ENCODE data around the gene RNH1.
"Not testable (repeated sequence)": the region's sequence is repeated elsewhere in the genome, so short reads cannot be mapped to it uniquely, and the experiment has no call there.

RNH1 gene

GRCh38 chr11:516918-517685, 10.1 kb upstream of the RNH1 start:
- not testable (repeated sequence) for DNase-seq

DNA sequence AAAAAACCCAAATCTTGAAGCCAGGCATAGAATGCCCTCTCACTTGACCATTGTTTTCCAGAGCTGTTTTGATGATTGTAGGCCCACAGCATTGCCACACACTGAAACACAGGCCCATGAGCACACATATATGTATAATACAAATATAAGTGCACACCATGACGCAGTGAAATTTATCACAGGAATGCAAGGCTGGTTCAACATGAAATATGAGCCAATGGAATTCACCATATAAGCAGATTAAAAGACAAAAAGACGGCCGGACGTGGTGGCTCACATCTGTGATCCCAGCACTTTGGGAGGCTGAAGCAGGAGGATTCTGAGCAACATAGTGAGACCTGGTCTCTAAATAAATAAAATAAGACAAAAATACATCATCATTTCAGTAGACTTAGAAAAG, 9.4 kb upstream of the RNH1 start:
- no peak for DNase-seq

GRCh38 chr11:515131-515530, 8.1 kb upstream of the RNH1 start:
- DNase-seq = no peak

DNA sequence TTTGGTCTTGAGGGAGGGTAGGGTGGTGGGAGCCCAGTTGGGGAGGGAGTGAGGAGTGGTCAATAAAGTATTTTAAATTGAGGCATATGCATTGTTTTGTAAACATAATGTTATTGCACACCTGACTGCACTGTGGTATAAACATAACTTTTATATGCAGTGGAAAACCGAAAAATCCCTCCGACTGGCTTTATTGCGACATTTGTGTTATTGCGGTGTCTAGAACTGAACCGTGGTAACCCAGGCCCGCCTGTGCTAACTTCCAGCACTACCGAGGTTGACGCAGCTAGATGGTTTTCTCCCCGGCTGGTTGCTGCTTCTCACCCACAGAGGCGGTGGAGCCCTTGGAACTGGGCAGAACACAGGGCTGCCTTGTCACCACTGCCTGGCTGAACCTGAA, 7.6 kb upstream of the RNH1 start:
- no peak for DNase-seq

GRCh38 chr11:512761-513595, 5.9 kb upstream of the RNH1 start:
- no peak for DNase-seq

- DNase-seq = no peak
Measured at GRCh38 chr11:508956-509355, 1.9 kb upstream of the RNH1 start.

- DNase-seq = no peak
Measured at GRCh38 chr11:507727-508515, 879 bp upstream of the RNH1 start.

DNA sequence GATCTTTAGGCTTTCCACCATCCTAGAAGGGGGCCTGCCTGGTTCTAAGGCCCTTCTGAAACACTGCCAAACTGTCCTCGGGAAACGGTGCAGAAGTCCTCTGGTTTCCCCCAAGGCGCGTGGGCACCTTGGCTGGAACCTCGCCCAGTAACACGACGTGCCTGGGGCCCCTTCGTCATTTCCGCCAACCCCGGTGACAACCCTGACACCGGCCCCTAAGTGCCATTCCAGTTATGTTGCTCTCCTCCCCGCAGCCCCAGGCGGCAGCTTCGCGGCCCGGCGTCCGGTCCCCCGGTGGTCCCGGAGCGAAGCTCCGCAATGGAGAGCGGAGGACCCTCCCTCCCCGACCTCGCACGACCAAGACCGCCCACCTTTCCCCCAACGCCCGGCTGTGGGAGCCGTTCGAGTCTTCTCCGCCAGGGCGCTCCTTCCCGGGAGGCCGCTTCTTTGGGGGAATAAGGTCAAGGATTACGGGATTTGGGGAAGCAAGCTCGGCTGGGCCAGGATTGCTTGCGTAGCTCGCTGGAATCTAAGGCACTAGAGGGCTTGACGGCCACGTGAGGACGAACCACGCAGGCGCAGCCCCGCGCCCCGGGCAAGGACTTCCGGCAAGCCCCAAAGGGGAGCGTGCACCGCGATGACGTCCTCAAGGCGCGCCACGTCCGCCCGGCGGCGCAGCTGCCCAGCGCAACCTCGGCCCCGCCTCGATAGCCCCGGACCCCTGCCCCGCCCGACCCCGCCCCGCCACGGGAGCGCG, 626 bp downstream of the RNH1 start:
- DNase-seq = peak; percentile 97

- no peak for DNase-seq
Measured at GRCh38 chr11:504994-505344, 2.1 kb downstream of the RNH1 start.

- DNase-seq = no peak
Measured at GRCh38 chr11:504053-504993, 2.7 kb downstream of the RNH1 start.

DNA sequence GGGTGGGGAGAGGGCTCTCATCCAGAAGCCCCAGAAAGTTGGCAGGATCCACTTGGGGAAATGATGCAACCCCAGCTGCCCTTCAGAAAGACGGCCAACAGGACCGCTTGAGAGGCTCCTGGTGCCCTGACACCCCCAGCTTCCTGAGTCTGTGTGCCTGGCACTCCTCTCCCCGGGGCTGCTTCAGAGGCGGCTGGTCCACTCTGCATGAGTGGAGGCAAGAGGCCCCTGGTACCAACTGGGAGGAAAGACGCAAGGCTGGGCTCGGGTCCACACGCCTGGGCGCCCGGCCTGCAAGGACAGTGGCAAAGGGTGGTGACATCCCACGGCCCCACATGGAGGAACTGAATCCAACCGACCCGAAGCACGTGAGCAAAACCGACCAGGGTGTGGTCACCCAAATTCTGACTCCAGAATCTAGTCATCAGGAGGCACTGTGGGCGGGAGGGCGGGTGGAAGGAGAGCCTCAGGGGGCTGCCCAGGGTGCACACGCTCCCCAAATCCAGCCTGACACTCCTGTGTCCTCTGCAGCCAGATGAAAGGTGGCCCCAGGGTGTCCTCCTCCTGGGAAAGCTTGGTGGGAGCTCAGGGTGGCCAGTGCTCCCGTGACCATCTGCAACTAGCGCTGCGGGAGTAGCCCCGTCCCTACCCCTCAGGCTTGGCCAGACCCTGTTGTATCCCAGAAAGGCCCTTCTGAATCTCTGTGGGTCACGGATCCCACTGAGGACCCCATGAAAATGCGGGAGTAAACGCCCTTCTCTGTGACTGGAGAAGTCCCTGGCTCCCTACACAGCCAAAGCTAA, 3.7 kb downstream of the RNH1 start:
- DNase-seq = no peak

DNA sequence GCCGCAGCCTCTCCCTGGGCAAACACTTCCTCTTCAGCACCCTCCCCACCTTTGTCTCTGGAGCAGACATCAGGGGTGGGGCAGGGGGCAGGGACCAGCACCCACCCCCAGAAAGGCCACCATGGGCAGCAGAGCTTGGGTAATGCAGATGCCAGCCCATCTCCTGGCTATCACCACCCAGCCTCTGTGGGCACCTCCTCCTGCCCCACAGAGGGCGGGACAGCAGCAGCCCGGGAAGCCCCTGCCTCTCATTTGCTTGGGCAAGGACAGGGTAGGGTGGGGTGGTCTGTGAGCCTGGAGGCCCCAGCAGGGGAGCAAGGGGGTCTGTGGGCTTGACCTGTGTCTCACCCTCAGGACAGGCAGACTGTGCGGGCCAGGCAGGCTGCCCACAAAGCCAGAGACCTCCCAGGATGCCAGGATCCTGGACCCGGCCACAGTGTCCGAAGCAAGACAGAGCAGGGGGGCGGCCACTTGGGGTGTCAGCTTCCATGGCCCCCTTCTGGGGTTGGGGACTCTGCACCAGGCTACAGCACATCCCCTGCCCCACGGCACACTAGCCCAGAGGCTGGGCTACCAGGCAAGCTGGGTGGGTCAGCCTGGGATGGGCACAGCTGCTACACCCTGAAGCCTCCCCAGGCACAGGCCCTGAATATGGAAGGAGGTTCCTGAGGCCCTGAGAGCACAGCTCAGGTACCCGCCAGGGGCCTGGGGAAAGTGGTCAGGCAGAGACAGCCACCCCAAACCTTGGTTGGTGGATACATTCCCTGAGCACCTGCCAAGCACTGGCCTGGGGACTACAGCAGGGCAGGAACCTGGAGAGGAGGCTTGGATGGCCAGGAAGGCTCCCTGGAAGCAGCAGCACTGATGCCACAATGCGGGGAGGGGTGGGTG, 4.5 kb downstream of the RNH1 start:
- DNase-seq = no peak

- no peak for DNase-seq
Measured at GRCh38 chr11:501683-502287, 5.3 kb downstream of the RNH1 start.

- DNase-seq = no peak
Measured at GRCh38 chr11:501001-501682, 5.9 kb downstream of the RNH1 start.

DNA sequence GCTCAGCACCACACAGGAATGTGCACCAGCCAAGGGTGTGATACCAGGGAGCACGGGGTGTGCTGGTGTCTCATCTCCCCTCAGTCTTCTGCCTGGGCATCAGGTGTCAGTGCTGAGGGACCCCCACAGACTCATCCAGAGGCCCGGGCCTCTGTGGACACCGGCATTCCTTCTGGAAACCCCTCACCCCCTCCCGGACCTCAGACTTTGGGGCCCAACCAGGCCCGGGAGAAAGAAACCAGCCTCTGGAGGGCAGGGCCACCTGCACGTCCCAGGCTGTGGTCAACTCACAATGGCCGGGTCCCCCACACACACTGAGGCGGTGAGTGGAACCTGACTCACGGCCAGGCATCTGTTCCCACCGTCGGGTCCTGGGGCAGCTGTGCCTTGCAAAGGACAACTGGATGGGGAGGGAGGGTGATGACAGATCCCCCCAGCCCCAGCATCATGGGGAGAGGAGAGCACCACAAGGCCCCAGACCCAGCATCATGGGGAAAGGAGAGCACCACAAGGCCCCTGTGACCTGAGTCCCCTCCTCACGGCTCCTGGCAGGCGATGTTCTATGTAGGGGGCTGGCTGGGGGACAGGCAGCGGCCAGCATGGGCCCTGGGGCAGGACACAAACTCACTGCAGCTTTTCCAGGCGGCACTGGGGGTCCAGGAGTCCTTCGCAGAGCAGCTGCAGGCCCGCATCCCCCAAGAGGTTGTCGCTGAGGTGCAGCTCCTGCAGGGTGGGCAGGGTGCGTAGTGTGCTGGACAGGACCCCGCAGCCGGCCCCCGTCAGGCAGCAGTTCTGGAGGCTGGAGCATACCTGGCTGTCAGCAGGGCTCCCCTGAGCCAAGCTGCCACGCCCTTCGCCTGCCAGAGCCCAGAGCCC, 7.6 kb downstream of the RNH1 start:
- no peak for DNase-seq

DNA sequence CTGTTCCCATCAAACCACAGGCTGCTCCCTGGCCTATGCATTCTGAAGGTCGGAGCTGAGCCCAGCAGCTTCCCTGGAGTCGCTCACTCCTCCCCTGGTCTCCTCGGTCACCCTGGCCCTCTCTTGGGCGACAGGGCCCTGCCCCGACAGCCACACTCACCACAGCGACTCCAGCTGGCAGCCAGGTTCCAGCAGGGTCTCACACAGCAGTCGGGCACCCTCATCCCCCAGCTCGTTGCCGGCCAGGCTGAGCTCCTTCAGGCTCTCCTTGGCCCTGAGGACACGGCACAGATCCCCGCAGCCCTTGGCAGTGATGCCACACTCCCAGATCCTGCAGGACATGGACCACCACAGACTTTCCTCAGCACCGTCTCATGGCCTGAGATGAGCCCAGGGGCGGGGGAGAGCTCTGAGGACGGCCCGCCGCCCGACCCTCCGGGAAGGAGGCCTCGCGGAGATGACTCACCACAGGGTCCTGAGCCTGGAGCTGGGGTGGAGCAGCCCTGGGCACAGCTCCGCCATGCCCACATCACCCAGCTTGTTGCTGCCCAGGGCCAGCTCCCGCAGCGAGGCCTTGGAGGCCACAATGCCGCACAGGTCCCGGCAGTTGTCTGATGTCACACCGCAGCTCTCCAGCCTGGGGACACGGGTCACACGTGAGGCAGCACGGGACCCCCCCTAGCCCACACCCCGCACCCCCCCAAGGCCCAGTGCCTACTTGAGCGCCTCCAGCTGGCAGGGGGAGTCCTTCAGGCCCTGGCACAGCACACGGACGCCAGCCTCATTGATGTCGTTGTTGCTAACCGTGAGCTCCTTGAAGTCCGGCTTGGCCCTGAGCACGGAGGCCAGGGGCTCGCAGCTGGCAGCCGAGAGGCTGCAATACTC, 8.5 kb downstream of the RNH1 start:
- DNase-seq = no peak

Measured in activated CD4-positive, alpha-beta T cell treated with anti-CD3 and anti-CD28 coated beads, Interleukin-2, amount 50 U/mL, for 1 hour (primary cell).